Neural cell (in vitro differentiated cells): ENCODE results near the gene STYK1. TPM values are rescaled to one million over a fixed set of nuclear protein-coding genes. Genes with fewer than 3 reads are reported as not detected.

Source experiments
- H2AFZ ChIP-seq: fragments of 200-600, 300-800 bp; sonication (generic), shearing (Covaris generic); 2 replicates; pipeline ENCODE4 v1.6.0; 2014; ENCODE audit warnings: low read depth, mild to moderate bottlenecking, antibody characterized with exemption, low read length, moderate library complexity
- H3F3A ChIP-seq: fragments of 200-600 bp; shearing (Covaris generic); 2 replicates; pipeline ENCODE4 v1.6.1; 2016; ENCODE audit warnings: mild to moderate bottlenecking, moderate library complexity, mixed read lengths, antibody characterized with exemption, low read length; ENCODE audit not compliant: insufficient read depth, poor library complexity, severe bottlenecking
- H3K27ac ChIP-seq: fragments of 200-600, 300-800 bp; sonication (generic), shearing (Covaris generic); 2 replicates; pipeline ENCODE4 v1.5.1; 2014; ENCODE audit warnings: mild to moderate bottlenecking, low read length, moderate library complexity
- H3K27me3 ChIP-seq: fragments of 300-800, 200-600 bp; sonication (generic), shearing (Covaris generic); 2 replicates; pipeline ENCODE4 v1.6.0; 2014; ENCODE audit warnings: mild to moderate bottlenecking, low read depth, low read length, moderate library complexity; ENCODE audit not compliant: insufficient read depth
- H3K36me3 ChIP-seq: fragments of 300-800, 200-600 bp; sonication (generic), shearing (Covaris generic); 2 replicates; pipeline ENCODE4 v1.5.1; 2014; ENCODE audit warnings: mild to moderate bottlenecking, antibody characterized with exemption, low read length, moderate library complexity; ENCODE audit not compliant: insufficient read depth
- H3K4me2 ChIP-seq: fragments of 300-800, 200-600 bp; sonication (generic), shearing (Covaris generic); 2 replicates; pipeline ENCODE4 v1.6.0; 2014; ENCODE audit warnings: mild to moderate bottlenecking, low read length
- H3K4me3 ChIP-seq: fragments of 300-800, 200-600 bp; sonication (generic), shearing (Covaris generic); 2 replicates; pipeline ENCODE4 v1.5.1; 2014; ENCODE audit warnings: mild to moderate bottlenecking, low read length, moderate library complexity
- H3K79me2 ChIP-seq: fragments of 200-600 bp; shearing (Covaris generic); replicated peaks from 2 replicates; pipeline ENCODE4 v1.6.0; 2014; ENCODE audit warnings: mild to moderate bottlenecking, low read length, moderate library complexity; ENCODE audit not compliant: insufficient read depth
- H3K9ac ChIP-seq: fragments of 300-800, 200-600 bp; sonication (generic), shearing (Covaris generic); 2 replicates; pipeline ENCODE4 v1.6.1; 2016; ENCODE audit warnings: mild to moderate bottlenecking, low read length, mixed read lengths
- H3K9me2 ChIP-seq: fragments of 200-600 bp; shearing (Covaris generic); 2 replicates; pipeline ENCODE4 v1.6.1; 2016; ENCODE audit warnings: mild to moderate bottlenecking, low read length, mixed read lengths; ENCODE audit not compliant: insufficient read depth
- H3K9me3 ChIP-seq: fragments of 200-600, 300-800 bp; sonication (generic), shearing (Covaris generic); 2 replicates; pipeline ENCODE4 v1.6.1; 2016; ENCODE audit warnings: mild to moderate bottlenecking, mixed run types, low read length, moderate library complexity, mixed read lengths
- H4K20me1 ChIP-seq: fragments of 200-600 bp; shearing (Covaris generic); 2 replicates; pipeline ENCODE4 v1.6.1; 2016; ENCODE audit warnings: mild to moderate bottlenecking, mixed run types; ENCODE audit not compliant: insufficient read depth
- EP300 ChIP-seq: fragments of 450-650 bp; conservative IDR thresholded peaks from 2 replicates; pipeline ENCODE4 v1.6.1; 2014; ENCODE audit warnings: antibody characterized with exemption, mild to moderate bottlenecking, moderate library complexity; ENCODE audit not compliant: poor library complexity, severe bottlenecking
- EZH2 ChIP-seq: fragments of 200-600, 300-800 bp; shearing (Covaris generic), sonication (generic); IDR thresholded peaks from 2 replicates; pipeline ENCODE4 v1.6.1; 2014; ENCODE audit warnings: antibody characterized with exemption, low read length, borderline replicate concordance, mild to moderate bottlenecking; ENCODE audit not compliant: insufficient read depth, poor library complexity, severe bottlenecking
- MXI1 ChIP-seq: fragments of 450-650 bp; conservative IDR thresholded peaks from 2 replicates; pipeline ENCODE4 v1.6.1; 2014; ENCODE audit warnings: antibody characterized with exemption, mild to moderate bottlenecking; ENCODE audit not compliant: poor library complexity, severe bottlenecking
- POLR2AphosphoS5 ChIP-seq: IDR thresholded peaks from 2 replicates; pipeline ENCODE4 v1.6.1; 2012
- RAD21 ChIP-seq: fragments of 450-650 bp; conservative IDR thresholded peaks from 2 replicates; pipeline ENCODE4 v1.6.1; 2014; ENCODE audit warnings: antibody characterized with exemption, mild to moderate bottlenecking, moderate library complexity
- SMC3 ChIP-seq: fragments of 450-650 bp; conservative IDR thresholded peaks from 2 replicates; pipeline ENCODE4 v1.6.1; 2014; ENCODE audit warnings: antibody characterized with exemption, mild to moderate bottlenecking, moderate library complexity; ENCODE audit not compliant: poor library complexity
- TAF1 ChIP-seq: IDR thresholded peaks from 2 replicates; pipeline ENCODE4 v1.6.1; 2012; ENCODE audit warnings: low read depth
- polyA plus RNA-seq: library from polyadenylated mRNA; depleted of rRNA; stranded (reverse); fragments of >200 nt; gene quantifications from 2 replicates; pipeline ENCODE4 v1.2.3, GENCODE V29; 2014
- TF ChIP-seq, protein P1 (sequence below): IDR thresholded peaks from 2 replicates; pipeline ENCODE4 v1.6.1; 2012; ENCODE audit warnings: borderline replicate concordance
- TF ChIP-seq, protein P2 (sequence below): fragments of 450-650 bp; IDR thresholded peaks from 2 replicates; pipeline ENCODE4 v1.5.1; 2014; ENCODE audit warnings: antibody characterized with exemption, mild to moderate bottlenecking, moderate library complexity; ENCODE audit not compliant: poor library complexity, severe bottlenecking

STYK1 gene
- polyA plus RNA-seq, 1 donor from 2014 or later = 0.24 TPM

DNA sequence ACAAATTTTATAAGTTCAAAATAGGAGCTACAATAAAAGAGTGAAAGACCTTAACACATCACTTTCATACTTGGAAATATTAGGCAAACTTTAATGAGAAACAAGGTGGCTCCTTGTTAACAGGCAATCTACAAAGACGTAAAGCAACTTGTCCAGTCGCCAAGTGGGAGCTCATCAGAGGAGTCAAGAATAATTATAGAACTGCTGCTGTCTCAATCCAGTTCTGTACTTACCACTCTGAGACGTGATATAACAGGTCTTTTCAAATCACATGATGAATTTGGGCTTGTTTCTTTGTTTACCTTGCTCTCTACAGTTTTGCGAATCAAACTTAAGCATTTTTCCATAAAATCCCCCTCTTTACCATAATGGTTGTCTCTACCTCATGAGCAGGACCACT lies 45.6 kb upstream of the STYK1 start:
- Histone ChIP-seq H3K4me3 (no peak overlapping the region), H3K9ac (no peak overlapping the region), H3K79me2 (peaks cover 4% of the 10 kb centered on the region), H4K20me1 (no peaks in the 10 kb centered on the region), H3K4me2 (no peak overlapping the region), H3F3A (no peaks in the 10 kb centered on the region), H3K27me3 (peaks cover 32% of the 10 kb centered on the region), H2AFZ (no peak overlapping the region), H3K9me2 (no peaks in the 10 kb centered on the region), H3K27ac (no peak overlapping the region), H3K9me3 (no peaks in the 10 kb centered on the region), H3K36me3 (no peaks in the 10 kb centered on the region)
- TF ChIP-seq, protein P1, sequence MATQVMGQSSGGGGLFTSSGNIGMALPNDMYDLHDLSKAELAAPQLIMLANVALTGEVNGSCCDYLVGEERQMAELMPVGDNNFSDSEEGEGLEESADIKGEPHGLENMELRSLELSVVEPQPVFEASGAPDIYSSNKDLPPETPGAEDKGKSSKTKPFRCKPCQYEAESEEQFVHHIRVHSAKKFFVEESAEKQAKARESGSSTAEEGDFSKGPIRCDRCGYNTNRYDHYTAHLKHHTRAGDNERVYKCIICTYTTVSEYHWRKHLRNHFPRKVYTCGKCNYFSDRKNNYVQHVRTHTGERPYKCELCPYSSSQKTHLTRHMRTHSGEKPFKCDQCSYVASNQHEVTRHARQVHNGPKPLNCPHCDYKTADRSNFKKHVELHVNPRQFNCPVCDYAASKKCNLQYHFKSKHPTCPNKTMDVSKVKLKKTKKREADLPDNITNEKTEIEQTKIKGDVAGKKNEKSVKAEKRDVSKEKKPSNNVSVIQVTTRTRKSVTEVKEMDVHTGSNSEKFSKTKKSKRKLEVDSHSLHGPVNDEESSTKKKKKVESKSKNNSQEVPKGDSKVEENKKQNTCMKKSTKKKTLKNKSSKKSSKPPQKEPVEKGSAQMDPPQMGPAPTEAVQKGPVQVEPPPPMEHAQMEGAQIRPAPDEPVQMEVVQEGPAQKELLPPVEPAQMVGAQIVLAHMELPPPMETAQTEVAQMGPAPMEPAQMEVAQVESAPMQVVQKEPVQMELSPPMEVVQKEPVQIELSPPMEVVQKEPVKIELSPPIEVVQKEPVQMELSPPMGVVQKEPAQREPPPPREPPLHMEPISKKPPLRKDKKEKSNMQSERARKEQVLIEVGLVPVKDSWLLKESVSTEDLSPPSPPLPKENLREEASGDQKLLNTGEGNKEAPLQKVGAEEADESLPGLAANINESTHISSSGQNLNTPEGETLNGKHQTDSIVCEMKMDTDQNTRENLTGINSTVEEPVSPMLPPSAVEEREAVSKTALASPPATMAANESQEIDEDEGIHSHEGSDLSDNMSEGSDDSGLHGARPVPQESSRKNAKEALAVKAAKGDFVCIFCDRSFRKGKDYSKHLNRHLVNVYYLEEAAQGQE = no peak
- no peak for TF ChIP-seq EZH2
- TF ChIP-seq POLR2AphosphoS5 = no peak
- TF ChIP-seq TAF1 = no peak
- TF ChIP-seq, protein P2, sequence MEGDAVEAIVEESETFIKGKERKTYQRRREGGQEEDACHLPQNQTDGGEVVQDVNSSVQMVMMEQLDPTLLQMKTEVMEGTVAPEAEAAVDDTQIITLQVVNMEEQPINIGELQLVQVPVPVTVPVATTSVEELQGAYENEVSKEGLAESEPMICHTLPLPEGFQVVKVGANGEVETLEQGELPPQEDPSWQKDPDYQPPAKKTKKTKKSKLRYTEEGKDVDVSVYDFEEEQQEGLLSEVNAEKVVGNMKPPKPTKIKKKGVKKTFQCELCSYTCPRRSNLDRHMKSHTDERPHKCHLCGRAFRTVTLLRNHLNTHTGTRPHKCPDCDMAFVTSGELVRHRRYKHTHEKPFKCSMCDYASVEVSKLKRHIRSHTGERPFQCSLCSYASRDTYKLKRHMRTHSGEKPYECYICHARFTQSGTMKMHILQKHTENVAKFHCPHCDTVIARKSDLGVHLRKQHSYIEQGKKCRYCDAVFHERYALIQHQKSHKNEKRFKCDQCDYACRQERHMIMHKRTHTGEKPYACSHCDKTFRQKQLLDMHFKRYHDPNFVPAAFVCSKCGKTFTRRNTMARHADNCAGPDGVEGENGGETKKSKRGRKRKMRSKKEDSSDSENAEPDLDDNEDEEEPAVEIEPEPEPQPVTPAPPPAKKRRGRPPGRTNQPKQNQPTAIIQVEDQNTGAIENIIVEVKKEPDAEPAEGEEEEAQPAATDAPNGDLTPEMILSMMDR = no peak
- no peak for TF ChIP-seq MXI1
- no peak for TF ChIP-seq RAD21
- TF ChIP-seq EP300 = no peak
- no peak for TF ChIP-seq SMC3

DNA sequence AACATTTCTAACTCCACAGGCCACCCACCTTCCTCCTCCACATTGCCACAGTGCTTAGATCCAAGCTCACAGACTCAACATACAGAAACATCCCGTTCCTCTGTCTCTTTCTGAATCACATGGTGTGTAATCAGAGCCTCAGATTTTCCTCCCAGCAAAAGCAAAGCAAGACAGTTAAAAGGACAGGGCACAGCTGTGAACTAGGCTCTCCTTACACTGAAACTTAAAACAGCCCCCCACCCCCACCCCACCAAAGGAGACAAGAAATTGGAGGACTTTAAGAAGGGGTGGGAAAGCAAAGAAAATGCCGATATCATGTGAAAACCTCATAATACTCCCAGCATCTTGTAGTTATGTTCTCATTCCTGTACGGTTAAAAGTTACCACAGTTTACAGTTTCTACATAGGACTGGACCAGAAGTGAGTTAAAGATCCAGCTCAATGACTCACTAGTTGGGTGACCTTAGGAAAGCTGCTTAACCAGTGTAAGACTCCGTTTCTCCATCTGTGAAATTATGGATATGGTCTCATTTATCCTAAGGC lies 44.5 kb upstream of the STYK1 start:
- Histone ChIP-seq H3K36me3 (no peaks in the 10 kb centered on the region), H2AFZ (no peak overlapping the region), H3K27ac (no peak overlapping the region), H3K9me2 (no peaks in the 10 kb centered on the region), H3K9me3 (no peaks in the 10 kb centered on the region), H3K4me2 (no peak overlapping the region), H3K9ac (no peak overlapping the region), H3K27me3 (peaks cover 21% of the 10 kb centered on the region), H3K79me2 (peaks cover 4% of the 10 kb centered on the region), H4K20me1 (no peaks in the 10 kb centered on the region), H3K4me3 (no peak overlapping the region), H3F3A (no peaks in the 10 kb centered on the region)
- TF ChIP-seq EZH2 (no peak), RAD21 (no peak), MXI1 (no peak), EP300 (no peak), SMC3 (no peak), TAF1 (no peak), POLR2AphosphoS5 (no peak)
- TF ChIP-seq, protein P1 = no peak
- TF ChIP-seq, protein P2 = no peak
